ENCODE data around the gene SSU72. TPM values are rescaled to one million over a fixed set of nuclear protein-coding genes. Genes with fewer than 3 reads are reported as not detected.
"Not testable (repeated sequence)": the region's sequence is repeated elsewhere in the genome, so short reads cannot be mapped to it uniquely, and the experiment has no call there.

The SSU72 gene
- total and polyA plus RNA-seq, 4 donors, result 35.4 to 57.4 (median 44.3) TPM

GRCh38 chr1:1560178-1560577 lies 14.5 kb downstream of the SSU72 start (continued):
- TF ChIP-seq MAX (IDR thresholded peaks at IDR 0.05) (no peak), SP1 (IDR thresholded peaks at IDR 0.05) (no peak), HNF4A (conservative IDR thresholded peaks at IDR 0.05) (no peak), NR2F2 (IDR thresholded peaks at IDR 0.05) (no peak), GABPA (IDR thresholded peaks at IDR 0.05 in 1 of 2, conservative IDR thresholded peaks at IDR 0.05 in 1 of 2) (no peak), HNF4G (IDR thresholded peaks at IDR 0.05) (no peak), RXRA (IDR thresholded peaks at IDR 0.05) (no peak)

GRCh38 chr1:1559066-1559465 lies 15.6 kb downstream of the SSU72 start:
- DNase-seq (ENCODE audit: low spot score), result no peak
- WGBS, result 94% methylated on average over 17 of the region's 17 CpGs
- peaks cover 14 to 21% (median 17%) of the 10 kb centered on the region in 4 donors for H3K36me3 ChIP-seq (ENCODE audit: control insufficient read depth in 4 of 4, insufficient read depth in 3 of 4, low read depth in 1 of 4, low read length in 3 of 4)

GRCh38 chr1:1558591-1558990 lies 16.1 kb downstream of the SSU72 start:
- no peak for DNase-seq (ENCODE audit: low spot score)
- Histone ChIP-seq H3K9me3 (ENCODE audit: control insufficient read depth in 4 of 4, low read length in 3 of 4) (no peaks in the 10 kb centered on the region), H3K27ac (ENCODE audit: low read depth in 1 of 2, low read length in 2 of 2) (no peak overlapping the region), H3K9ac (ENCODE audit: low read depth in 1 of 2, low read length in 2 of 2) (no peak overlapping the region), H3K27me3 (ENCODE audit: control insufficient read depth in 4 of 4, insufficient read depth in 4 of 4, low read length in 3 of 4) (no peaks in the 10 kb centered on the region), H3K4me3 (ENCODE audit: low read depth in 1 of 3, low read length in 3 of 3) (no peak overlapping the region), H3K4me1 (ENCODE audit: control insufficient read depth in 4 of 4, insufficient read depth in 4 of 4, low read length in 3 of 4) (peaks cover 0 to 17% (median 9%) of the 10 kb centered on the region in 4 donors), H3K36me3 (ENCODE audit: control insufficient read depth in 4 of 4, insufficient read depth in 3 of 4, low read depth in 1 of 4, low read length in 3 of 4) (peaks cover 11 to 18% (median 13%) of the 10 kb centered on the region in 4 donors)
- 85% methylated on average over 4 of the region's 4 CpGs for WGBS
- TF ChIP-seq ATF3 (IDR thresholded peaks at IDR 0.05), result no peak
- no peak for TF ChIP-seq FOXA1 (IDR thresholded peaks at IDR 0.05)
- TF ChIP-seq RXRA (IDR thresholded peaks at IDR 0.05), result no peak
- TF ChIP-seq ZBTB33 (IDR thresholded peaks at IDR 0.05), result no peak
- TF ChIP-seq EGR1 (IDR thresholded peaks at IDR 0.05; ENCODE audit: low read depth in 2 of 2), result no peak
- TF ChIP-seq CTCF (IDR thresholded peaks at IDR 0.05; ENCODE audit: low read depth, low read length, missing input control), result no peak
- TF ChIP-seq JUND (IDR thresholded peaks at IDR 0.05), result no peak
- no peak for TF ChIP-seq HNF4A (conservative IDR thresholded peaks at IDR 0.05)
- TF ChIP-seq GABPA (IDR thresholded peaks at IDR 0.05 in 1 of 2, conservative IDR thresholded peaks at IDR 0.05 in 1 of 2), result no peak
- no peak for TF ChIP-seq YY1 (IDR thresholded peaks at IDR 0.05)
- TF ChIP-seq FOXA2 (IDR thresholded peaks at IDR 0.05), result no peak
- TF ChIP-seq SP1 (IDR thresholded peaks at IDR 0.05), result no peak
- TF ChIP-seq RAD21 (IDR thresholded peaks at IDR 0.05), result no peak

More at GRCh38 chr1:1559066-1559465, 15.6 kb downstream of the SSU72 start:
- Histone ChIP-seq H3K4me1 (ENCODE audit: control insufficient read depth in 4 of 4, insufficient read depth in 4 of 4, low read length in 3 of 4) (peaks cover 0 to 17% (median 9%) of the 10 kb centered on the region in 4 donors), H3K4me3 (ENCODE audit: low read depth in 1 of 3, low read length in 3 of 3) (no peak overlapping the region), H3K27me3 (ENCODE audit: control insufficient read depth in 4 of 4, insufficient read depth in 4 of 4, low read length in 3 of 4) (no peaks in the 10 kb centered on the region), H3K9me3 (ENCODE audit: control insufficient read depth in 4 of 4, low read length in 3 of 4) (no peaks in the 10 kb centered on the region), H3K9ac (ENCODE audit: low read depth in 1 of 2, low read length in 2 of 2) (no peak overlapping the region), H3K27ac (ENCODE audit: low read depth in 1 of 2, low read length in 2 of 2) (no peak overlapping the region)
- TF ChIP-seq YY1 (IDR thresholded peaks at IDR 0.05), result no peak
- no peak for TF ChIP-seq EGR1 (IDR thresholded peaks at IDR 0.05; ENCODE audit: low read depth in 2 of 2)
- no peak for TF ChIP-seq ZBTB33 (IDR thresholded peaks at IDR 0.05)
- no peak for TF ChIP-seq JUND (IDR thresholded peaks at IDR 0.05)
- TF ChIP-seq RXRA (IDR thresholded peaks at IDR 0.05), result no peak
- no peak for TF ChIP-seq RAD21 (IDR thresholded peaks at IDR 0.05)
- TF ChIP-seq ATF3 (IDR thresholded peaks at IDR 0.05), result no peak
- TF ChIP-seq SP1 (IDR thresholded peaks at IDR 0.05), result no peak
- TF ChIP-seq HNF4G (IDR thresholded peaks at IDR 0.05), result no peak
- TF ChIP-seq MAX (IDR thresholded peaks at IDR 0.05), result no peak
- TF ChIP-seq NR2F2 (IDR thresholded peaks at IDR 0.05), result no peak
- TF ChIP-seq FOXA1 (IDR thresholded peaks at IDR 0.05), result no peak
- no peak for TF ChIP-seq TAF1 (conservative IDR thresholded peaks at IDR 0.05)
- TF ChIP-seq GABPA (IDR thresholded peaks at IDR 0.05 in 1 of 2, conservative IDR thresholded peaks at IDR 0.05 in 1 of 2), result no peak

GRCh38 chr1:1557688-1558087 lies 17.0 kb downstream of the SSU72 start:
- not testable (repeated sequence) for H3K27ac ChIP-seq (ENCODE audit: low read depth in 1 of 2, low read length in 2 of 2); DNase-seq (ENCODE audit: low spot score); H3K9ac ChIP-seq (ENCODE audit: low read depth in 1 of 2, low read length in 2 of 2); H3K9me3 ChIP-seq (ENCODE audit: control insufficient read depth in 4 of 4, low read length in 3 of 4); H3K4me3 ChIP-seq (ENCODE audit: low read depth in 1 of 3, low read length in 3 of 3); H3K27me3 ChIP-seq (ENCODE audit: control insufficient read depth in 4 of 4, insufficient read depth in 4 of 4, low read length in 3 of 4)
- peaks cover 5 to 13% (median 9%) of the 10 kb centered on the region in 4 donors for H3K36me3 ChIP-seq (ENCODE audit: control insufficient read depth in 4 of 4, insufficient read depth in 3 of 4, low read depth in 1 of 4, low read length in 3 of 4)
- 96% methylated on average over 7 of the region's 7 CpGs for WGBS
- H3K4me1 ChIP-seq (ENCODE audit: control insufficient read depth in 4 of 4, insufficient read depth in 4 of 4, low read length in 3 of 4), result peaks cover 0 to 17% (median 9%) of the 10 kb centered on the region in 4 donors

Measured in liver (tissue), 9 donors.